A549 treated with Mapracorat at 1 μM for 4 hours (cell line): Measurements from ENCODE around the gene FGD1. TPM values are rescaled to one million over a fixed set of nuclear protein-coding genes. Genes with fewer than 3 reads are reported as not detected.

Experiments
- total RNA-seq: library from RNA; stranded (reverse); fragments of 200-300 nt; extraction: Qiagen RNA extraction; gene quantifications from 5 replicates; pipeline ENCODE4 v1.2.3, GENCODE V29; 2022

Gene FGD1
- 5.1 to 7.2 TPM (median 6.4 TPM) in 5 replicates for total RNA-seq

GRCh38 chrX:54495814-54496516 is at the start of gene FGD1:
FGD1 (minus strand) TSS chrX:54496234; CDS start chrX:54495432, 802 bp downstream.

DNA sequence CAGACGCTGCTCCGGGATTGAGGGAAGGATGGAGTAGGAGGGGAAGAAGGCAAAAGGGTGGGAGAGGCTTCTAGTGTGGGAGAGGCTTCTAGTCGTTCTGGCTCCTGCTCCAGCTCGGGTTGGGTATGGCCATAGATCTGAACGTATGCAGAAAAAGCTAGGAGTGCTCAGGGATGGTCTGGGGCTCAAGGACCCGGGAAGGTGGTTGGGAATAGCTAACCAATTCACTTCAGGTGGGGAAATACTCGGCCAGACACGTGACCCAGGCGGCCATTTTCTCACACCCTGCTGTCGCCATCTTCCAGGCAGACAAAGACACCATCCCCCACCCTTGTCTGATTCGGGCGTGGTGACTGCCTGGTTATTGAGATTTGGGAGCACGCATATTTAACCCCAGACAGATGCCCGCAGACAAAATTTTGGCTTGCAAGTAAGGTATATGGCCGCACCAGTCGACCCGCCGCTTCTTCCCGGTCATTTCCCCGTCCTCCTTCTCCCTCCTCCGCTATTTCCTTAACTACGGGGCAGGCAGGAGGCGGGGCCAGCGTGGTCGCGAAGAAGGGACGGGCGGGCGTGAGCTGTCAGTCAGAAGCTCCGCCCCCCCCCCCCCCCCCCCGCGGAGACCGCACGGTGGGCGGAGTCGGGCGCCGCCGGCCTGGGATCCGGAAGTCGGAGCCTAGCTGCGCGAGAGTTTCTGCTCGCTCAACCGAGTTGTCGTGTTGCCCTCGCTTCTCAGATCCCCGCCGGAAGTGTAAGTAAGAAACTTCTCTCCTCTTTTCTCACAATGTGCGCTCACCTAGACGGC is 33.7 kb upstream of the FGD1 start, which contains the start of gene GNL3L:
TSS of gene GNL3L (plus strand) at position 668 of the 805 bp plus-strand sequence. CDS start 2,348 bp downstream, outside the sequence.

GRCh38 chrX:54439960-54440871 is 55.8 kb downstream of the FGD1 start, which contains the start of gene TSR2:
TSR2 (plus strand) TSS chrX:54440404; CDS start chrX:54440422, 18 bp downstream.

Other genes starting within 250 kb of the FGD1 start
- 0.01 to 0.09 TPM (median 0.05 TPM) in 5 replicates for gene WNK3, start 138.2 kb downstream of the FGD1 start, total RNA-seq
- gene TSR2, start 55.8 kb downstream of the FGD1 start, total RNA-seq = 49.6 to 55.7 TPM (median 54.2 TPM) in 5 replicates
- gene GNL3L, start 34.0 kb upstream of the FGD1 start, total RNA-seq = 15.1 to 20.9 TPM (median 18.2 TPM) in 5 replicates